KOPT-K1 (cell line): ENCODE measurements around the gene OSBP.
"Not testable (repeated sequence)": the region's sequence is repeated elsewhere in the genome, so short reads cannot be mapped to it uniquely, and the experiment has no call there.

Source experiments
- H3K27ac ChIP-seq: fragments of 200-600 bp; sonication (generic); 2 replicates; pipeline ENCODE4 v1.5.1; 2016; ENCODE audit warnings: antibody characterized with exemption, mild to moderate bottlenecking, low read depth, low read length; ENCODE audit not compliant: poor library complexity, severe bottlenecking
- H3K36me3 ChIP-seq: fragments of 200-600 bp; sonication (generic); 2 replicates; pipeline ENCODE4 v1.5.1; 2017; ENCODE audit warnings: antibody characterized with exemption, mild to moderate bottlenecking, low read length, moderate library complexity; ENCODE audit not compliant: insufficient read depth
- H3K9me3 ChIP-seq: fragments of 200-600 bp; sonication (generic); 2 replicates; pipeline ENCODE4 v1.5.1; 2017; ENCODE audit warnings: antibody characterized with exemption, low read length, mild to moderate bottlenecking; ENCODE audit not compliant: insufficient read depth, poor library complexity, severe bottlenecking

The OSBP gene

GRCh38 chr11:59551659-59552521, 63.7 kb downstream of the OSBP start:
- H3K36me3 ChIP-seq, result no peaks in the 10 kb centered on the region
- H3K27ac ChIP-seq, result no peak overlapping the region
- H3K9me3 ChIP-seq, result no peaks in the 10 kb centered on the region

GRCh38 chr11:59550842-59551658, 64.5 kb downstream of the OSBP start:
- Histone ChIP-seq H3K27ac (peak overlapping the region; percentile 59), H3K9me3 (no peaks in the 10 kb centered on the region), H3K36me3 (no peaks in the 10 kb centered on the region)

GRCh38 chr11:59550368-59550841, 65.2 kb downstream of the OSBP start:
- Histone ChIP-seq H3K36me3 (no peaks in the 10 kb centered on the region), H3K9me3 (no peaks in the 10 kb centered on the region), H3K27ac (peak overlapping the region; percentile 59)

- no peaks in the 10 kb centered on the region for H3K36me3 ChIP-seq
- no peaks in the 10 kb centered on the region for H3K9me3 ChIP-seq
- no peak overlapping the region for H3K27ac ChIP-seq
These were observed 67.3 kb downstream of the OSBP start for GRCh38 chr11:59548309-59548656.

- H3K27ac ChIP-seq, H3K36me3 ChIP-seq, H3K9me3 ChIP-seq: not testable (repeated sequence)
These were observed 67.8 kb downstream of the OSBP start for GRCh38 chr11:59547605-59548308.

GRCh38 chr11:59545179-59546020, 70.2 kb downstream of the OSBP start:
- Histone ChIP-seq H3K27ac (no peak overlapping the region), H3K9me3 (no peaks in the 10 kb centered on the region), H3K36me3 (no peaks in the 10 kb centered on the region)

GRCh38 chr11:59544869-59545178, 70.8 kb downstream of the OSBP start:
- Histone ChIP-seq H3K9me3 (no peaks in the 10 kb centered on the region), H3K36me3 (no peaks in the 10 kb centered on the region), H3K27ac (no peak overlapping the region)

GRCh38 chr11:59543713-59544112, 71.9 kb downstream of the OSBP start:
- not testable (repeated sequence) for H3K27ac ChIP-seq, H3K9me3 ChIP-seq, H3K36me3 ChIP-seq

GRCh38 chr11:59542142-59542810, 73.3 kb downstream of the OSBP start:
- H3K36me3 ChIP-seq, result no peaks in the 10 kb centered on the region
- H3K27ac ChIP-seq, result no peak overlapping the region
- no peaks in the 10 kb centered on the region for H3K9me3 ChIP-seq

GRCh38 chr11:59534676-59535075, 80.9 kb downstream of the OSBP start:
- H3K9me3 ChIP-seq, result no peaks in the 10 kb centered on the region
- no peaks in the 10 kb centered on the region for H3K36me3 ChIP-seq
- no peak overlapping the region for H3K27ac ChIP-seq

- Histone ChIP-seq H3K9me3 (no peaks in the 10 kb centered on the region), H3K27ac (no peak overlapping the region), H3K36me3 (no peaks in the 10 kb centered on the region)
These were observed 83.0 kb downstream of the OSBP start for GRCh38 chr11:59532620-59533019.

- Histone ChIP-seq H3K27ac (no peak overlapping the region), H3K9me3 (no peaks in the 10 kb centered on the region), H3K36me3 (no peaks in the 10 kb centered on the region)
These were observed 86.9 kb downstream of the OSBP start for GRCh38 chr11:59528711-59529110.
